Astrocyte (in vitro differentiated cells and primary cell): ENCODE measurements around the gene VPS13D. TPM values are rescaled to one million over a fixed set of nuclear protein-coding genes. Genes with fewer than 3 reads are reported as not detected.

ENCODE experiments used
- DNase-seq: peaks from one replicate; pipeline ENCODE4 v3.0.0-alpha.2; 2010; ENCODE audit warnings: low read depth
- FAIRE-seq: peaks from 2 replicates; lab custom pipeline; 2011; peaks lifted over from hg19 to GRCh38; lab: Jason Lieb, UNC
- H2AFZ ChIP-seq: 2 replicates; pipeline ENCODE4 v1.6.0; 2012; ENCODE audit warnings: low read depth, low read length, inconsistent platforms
- H3K27ac ChIP-seq: 2 replicates; pipeline ENCODE4 v1.5.1; 2011; ENCODE audit warnings: low read depth, low read length, inconsistent platforms
- H3K27me3 ChIP-seq: 2 replicates; pipeline ENCODE4 v1.6.0; 2011; ENCODE audit warnings: low read length, inconsistent platforms; ENCODE audit not compliant: insufficient read depth
- H3K36me3 ChIP-seq: 2 replicates; pipeline ENCODE4 v1.5.1; 2011; ENCODE audit warnings: low read length, inconsistent platforms; ENCODE audit not compliant: insufficient read depth
- H3K4me1 ChIP-seq: 2 replicates; pipeline ENCODE4 v1.5.1; 2011; ENCODE audit warnings: low read length, inconsistent platforms; ENCODE audit not compliant: insufficient read depth
- H3K4me2 ChIP-seq: 2 replicates; pipeline ENCODE4 v1.6.0; 2012; ENCODE audit warnings: low read length, inconsistent platforms
- H3K4me3 ChIP-seq: 2 replicates; pipeline ENCODE4 v1.5.1; 2011; ENCODE audit warnings: low read depth, mild to moderate bottlenecking, low read length, inconsistent platforms; ENCODE audit not compliant: insufficient read depth
- H3K79me2 ChIP-seq: 2 replicates; pipeline ENCODE4 v1.6.0; 2012; ENCODE audit warnings: mild to moderate bottlenecking, low read length, inconsistent platforms; ENCODE audit not compliant: insufficient read depth
- H3K9ac ChIP-seq: 2 replicates; pipeline ENCODE4 v1.6.0; 2012; ENCODE audit warnings: mild to moderate bottlenecking, low read length, inconsistent platforms
- H3K9me3 ChIP-seq: 2 replicates; pipeline ENCODE4 v1.5.1; 2012; ENCODE audit warnings: low read depth, mild to moderate bottlenecking, low read length, inconsistent platforms; ENCODE audit not compliant: insufficient read depth
- H4K20me1 ChIP-seq: 2 replicates; pipeline ENCODE4 v1.6.0; 2012; ENCODE audit warnings: low read length, inconsistent platforms; ENCODE audit not compliant: insufficient read depth
- H3K27ac Mint-ChIP-seq: one replicate; pipeline ENCODE4 v1.8.0; 2021; ENCODE audit warnings: mild to moderate bottlenecking, mixed read lengths; ENCODE audit not compliant: unreplicated experiment
- H3K27me3 Mint-ChIP-seq: one replicate; pipeline ENCODE4 v1.8.0; 2021; ENCODE audit warnings: low read depth, mixed read lengths; ENCODE audit not compliant: unreplicated experiment
- H3K36me3 Mint-ChIP-seq: one replicate; pipeline ENCODE4 v1.8.0; 2021; ENCODE audit warnings: low read depth, mixed read lengths; ENCODE audit not compliant: unreplicated experiment
- H3K4me1 Mint-ChIP-seq: one replicate; pipeline ENCODE4 v1.8.0; 2021; ENCODE audit warnings: low read depth, mixed read lengths; ENCODE audit not compliant: unreplicated experiment
- H3K4me3 Mint-ChIP-seq: one replicate; pipeline ENCODE4 v1.8.0; 2021; ENCODE audit warnings: mild to moderate bottlenecking, moderate library complexity, mixed read lengths; ENCODE audit not compliant: unreplicated experiment
- H3K9me3 Mint-ChIP-seq: one replicate; pipeline ENCODE4 v1.8.0; 2021; ENCODE audit warnings: mild to moderate bottlenecking, mixed read lengths; ENCODE audit not compliant: unreplicated experiment
- CTCF ChIP-seq: IDR thresholded peaks from 2 replicates; pipeline ENCODE4 v1.5.1; 2011; ENCODE audit warnings: low read depth, mild to moderate bottlenecking, inconsistent platforms, low read length, moderate library complexity; ENCODE audit not compliant: insufficient read depth
- EZH2 ChIP-seq: IDR thresholded peaks from 2 replicates; pipeline ENCODE4 v1.6.1; 2012; ENCODE audit warnings: mild to moderate bottlenecking, low read length, inconsistent platforms; ENCODE audit not compliant: insufficient read depth
- microRNA-seq: library from miRNA; unstranded; fragments of <30 nt; microRNA quantifications from one replicate; pipeline ENCODE4 v1.2.0, GENCODE V29; 2020
- total RNA-seq: library from RNA; stranded (reverse); gene quantifications from 2 replicates; pipeline ENCODE4 v1.2.1, GENCODE V29; 2021

VPS13D gene
- total RNA-seq, 1 donor from 2014 or later, result 25.9 TPM

- Histone ChIP-seq H2AFZ (no peak overlapping the region), H3K79me2 (no peaks in the 10 kb centered on the region), H3K4me1 (peaks cover 7% of the 10 kb centered on the region), H3K4me2 (no peak overlapping the region), H3K9me3 (peaks cover 11% of the 10 kb centered on the region), H3K36me3 (no peaks in the 10 kb centered on the region), H3K27me3 (no peaks in the 10 kb centered on the region), H3K9ac (no peak overlapping the region), H3K4me3 (no peak overlapping the region), H3K27ac (no peak overlapping the region), H4K20me1 (no peaks in the 10 kb centered on the region)
- TF ChIP-seq CTCF, result no peak
- TF ChIP-seq EZH2, result no peak
- Mint-ChIP-seq H3K9me3 (peaks cover 29% of the 10 kb centered on the region), H3K4me3 (no peak overlapping the region), H3K36me3 (no peaks in the 10 kb centered on the region), H3K4me1 (peaks cover 5% of the 10 kb centered on the region), H3K27ac (no peak overlapping the region), H3K27me3 (no peaks in the 10 kb centered on the region)
- DNase-seq (no peak), FAIRE-seq (no peak)
Observed at GRCh38 chr1:12561121-12561520, 331.3 kb downstream of the VPS13D start.

Small RNAs within 50 kb of the gene (microRNA-seq; reads per million reads assigned to microRNA genes)
- gene MIR4632, result not detected

Other genes with a start within 250 kb of the VPS13D start
- 74.0 and 75.5 TPM in 2 replicates for gene MFN2, start 249.6 kb upstream of the VPS13D start, total RNA-seq
- 29.1 and 33.8 TPM in 2 replicates for gene MIIP, start 210.5 kb upstream of the VPS13D start, total RNA-seq
- 0.16 and 0.22 TPM in 2 replicates for gene TNFRSF8, start 166.7 kb upstream of the VPS13D start, total RNA-seq
- gene TNFRSF1B, start 63.0 kb upstream of the VPS13D start, total RNA-seq, result 0.09 TPM in 1 of 2 replicates, not detected in the other